ENCODE results near the gene ZBED6.

- TF ChIP-seq POLR2A (IDR thresholded peaks at IDR 0.05) (no peak), CTCF (IDR thresholded peaks at IDR 0.05) (no peak)
These were observed 18.3 kb downstream of the ZBED6 start for GRCh38 chr1:203813581-203814341.

Data from heart left ventricle (tissue), 13 donors.